ENCODE measurements around the gene SLC9A4. TPM values are rescaled to one million over a fixed set of nuclear protein-coding genes. Genes with fewer than 3 reads are reported as not detected.

The SLC9A4 gene
- polyA plus RNA-seq, 1 experiment: not detected

GRCh38 chr2:102449370-102449974 lies 23.6 kb upstream of the SLC9A4 start:
- no peaks in the 10 kb centered on the region; the same call in 1 of the 2 replicates for H3K9me3 ChIP-seq (ENCODE audit: control insufficient read depth, insufficient read depth, low read length)
- H3K27me3 ChIP-seq (ENCODE audit: control insufficient read depth, insufficient read depth, low read length): peaks cover 10% of the 10 kb centered on the region
- DNase-seq (ENCODE audit: low read depth, low spot score): no peak
- peak; percentile 80 for TF ChIP-seq CTCF (IDR thresholded peaks at IDR 0.05; ENCODE audit: low read depth, low read length)
- H3K4me3 ChIP-seq (ENCODE audit: low read depth, low read length): no peak overlapping the region
- ChIA-PET POLR2A (no interaction called here), CTCF (interaction anchor here (0.6 to 3.6 kb wide), 13 partner anchors 9 to 1107 kb away, joined by 3 to 33 read pairs (median 4); partner anchors contain the start of gene IL18R1)
- no peak overlapping the region for H3K27ac ChIP-seq (ENCODE audit: low read depth, low read length)

- ChIA-PET CTCF (interaction anchor here (0.6 to 1.6 kb wide), 8 partner anchors 8 to 1102 kb away, joined by 3 to 8 read pairs (median 4); no protein-coding TSS in a partner anchor), POLR2A (no interaction called here)
- H3K9me3 ChIP-seq (ENCODE audit: control insufficient read depth, insufficient read depth, low read length): no peaks in the 10 kb centered on the region; the same call in 1 of the 2 replicates
- no peak for TF ChIP-seq CTCF (IDR thresholded peaks at IDR 0.05; ENCODE audit: low read depth, low read length)
- DNase-seq (ENCODE audit: low read depth, low spot score): no peak
- H3K27ac ChIP-seq (ENCODE audit: low read depth, low read length): no peak overlapping the region
- H3K27me3 ChIP-seq (ENCODE audit: control insufficient read depth, insufficient read depth, low read length): peaks cover 10% of the 10 kb centered on the region
- H3K4me3 ChIP-seq (ENCODE audit: low read depth, low read length): no peak overlapping the region
Observed at GRCh38 chr2:102451968-102452367, 21.1 kb upstream of the SLC9A4 start.

- H3K4me3 ChIP-seq (ENCODE audit: low read depth, low read length): no peak overlapping the region
- CTCF ChIA-PET: interaction anchor here (1.2 to 1.9 kb wide), 3 partner anchors 20 to 213 kb away, joined by 3 to 4 read pairs (median 4); partner anchors contain the start of gene SLC9A4
- no peak for DNase-seq (ENCODE audit: low read depth, low spot score)
- H3K27ac ChIP-seq (ENCODE audit: low read depth, low read length): no peak overlapping the region
- no peak for TF ChIP-seq CTCF (IDR thresholded peaks at IDR 0.05; ENCODE audit: low read depth, low read length)
- H3K27me3 ChIP-seq (ENCODE audit: control insufficient read depth, insufficient read depth, low read length): peaks cover 10% of the 10 kb centered on the region
- H3K9me3 ChIP-seq (ENCODE audit: control insufficient read depth, insufficient read depth, low read length): no peaks in the 10 kb centered on the region
- POLR2A ChIA-PET: no interaction called here
Observed at GRCh38 chr2:102453501-102453900, 19.5 kb upstream of the SLC9A4 start.

GRCh38 chr2:102455061-102455670 lies 17.9 kb upstream of the SLC9A4 start:
- Histone ChIP-seq H3K9me3 (ENCODE audit: control insufficient read depth, insufficient read depth, low read length) (no peaks in the 10 kb centered on the region), H3K4me3 (ENCODE audit: low read depth, low read length) (no peak overlapping the region), H3K27me3 (ENCODE audit: control insufficient read depth, insufficient read depth, low read length) (peaks cover 10% of the 10 kb centered on the region), H3K27ac (ENCODE audit: low read depth, low read length) (no peak overlapping the region)
- ChIA-PET CTCF (interaction anchor here (0.5 to 1.9 kb wide), 3 partner anchors 12 to 1872 kb away, joined by 3 to 5 read pairs (median 4); partner anchors contain the start of gene SLC9A4), POLR2A (no interaction called here)
- DNase-seq (ENCODE audit: low read depth, low spot score): no peak
- TF ChIP-seq CTCF (IDR thresholded peaks at IDR 0.05; ENCODE audit: low read depth, low read length): no peak

GRCh38 chr2:102460467-102460866 lies 12.6 kb upstream of the SLC9A4 start:
- POLR2A ChIA-PET: no interaction called here

More at GRCh38 chr2:102460467-102460866, 12.6 kb upstream of the SLC9A4 start:
- TF ChIP-seq CTCF (IDR thresholded peaks at IDR 0.05; ENCODE audit: low read depth, low read length): no peak
- CTCF ChIA-PET: interaction anchor here (0.7 to 1.5 kb wide), 5 partner anchors 11 to 1852 kb away, joined by 3 to 8 read pairs (median 4); partner anchors contain the start of gene SLC9A4
- H3K9me3 ChIP-seq (ENCODE audit: control insufficient read depth, insufficient read depth, low read length): no peaks in the 10 kb centered on the region
- DNase-seq (ENCODE audit: low read depth, low spot score): no peak
- peaks cover 10% of the 10 kb centered on the region for H3K27me3 ChIP-seq (ENCODE audit: control insufficient read depth, insufficient read depth, low read length)
- no peak overlapping the region for H3K27ac ChIP-seq (ENCODE audit: low read depth, low read length)
- H3K4me3 ChIP-seq (ENCODE audit: low read depth, low read length): no peak overlapping the region

All from AG04450 (cell line).